Rectal smooth muscle tissue (tissue), 1 donor: ENCODE results near the gene AXL.
"Not testable (repeated sequence)": the region's sequence is repeated elsewhere in the genome, so short reads cannot be mapped to it uniquely, and the experiment has no call there.

Experiments
- H3K27ac ChIP-seq: one replicate; pipeline ENCODE4 v1.7.0; 2013; ENCODE audit warnings: low read depth, low read length, inconsistent platforms
- H3K27me3 ChIP-seq: one replicate; pipeline ENCODE4 v1.7.0; 2013; ENCODE audit warnings: low read length; ENCODE audit not compliant: control insufficient read depth, insufficient read depth
- H3K36me3 ChIP-seq: one replicate; pipeline ENCODE4 v1.7.0; 2013; ENCODE audit warnings: low read length; ENCODE audit not compliant: control insufficient read depth, insufficient read depth
- H3K4me1 ChIP-seq: one replicate; pipeline ENCODE4 v1.7.0; 2013; ENCODE audit warnings: low read length; ENCODE audit not compliant: control insufficient read depth, insufficient read depth
- H3K4me3 ChIP-seq: one replicate; pipeline ENCODE4 v1.7.0; 2013; ENCODE audit warnings: low read length
- H3K9ac ChIP-seq: one replicate; pipeline ENCODE4 v1.7.0; 2013; ENCODE audit warnings: low read length

The AXL gene

DNA sequence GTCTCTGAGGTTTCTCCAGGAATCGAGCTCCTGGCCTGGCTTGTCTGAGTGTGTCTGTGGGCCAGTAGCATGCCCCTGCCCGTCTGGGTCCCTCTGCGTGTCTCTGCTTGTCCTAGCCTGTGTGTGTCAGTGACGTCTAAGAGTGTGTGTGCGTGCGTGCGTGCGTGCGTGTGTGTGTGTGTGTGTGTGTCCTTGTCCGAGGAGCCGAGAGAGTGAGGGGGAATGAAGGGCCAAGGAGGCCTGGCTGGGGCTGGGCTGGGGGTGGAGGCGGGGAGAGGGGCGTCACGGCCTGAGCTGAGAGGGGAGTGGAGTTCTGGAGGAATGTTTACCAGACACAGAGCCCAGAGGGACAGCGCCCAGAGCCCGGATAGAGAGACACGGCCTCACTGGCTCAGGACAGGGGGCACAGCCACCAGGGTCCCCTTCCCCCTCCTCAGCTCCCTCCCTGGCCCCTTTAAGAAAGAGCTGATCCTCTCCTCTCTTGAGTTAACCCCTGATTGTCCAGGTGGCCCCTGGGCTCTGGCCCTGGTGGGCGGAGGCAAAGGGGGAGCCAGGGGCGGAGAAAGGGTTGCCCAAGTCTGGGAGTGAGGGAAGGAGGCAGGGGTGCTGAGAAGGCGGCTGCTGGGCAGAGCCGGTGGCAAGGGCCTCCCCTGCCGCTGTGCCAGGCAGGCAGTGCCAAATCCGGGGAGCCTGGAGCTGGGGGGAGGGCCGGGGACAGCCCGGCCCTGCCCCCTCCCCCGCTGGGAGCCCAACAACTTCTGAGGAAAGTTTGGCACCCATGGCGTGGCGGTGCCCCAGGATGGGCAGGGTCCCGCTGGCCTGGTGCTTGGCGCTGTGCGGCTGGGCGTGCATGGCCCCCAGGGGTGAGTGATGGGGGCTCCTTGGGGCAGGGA, at the start of gene AXL:
AXL (plus strand) TSS at position 609 of the 893 bp plus-strand sequence; CDS start at position 779, 170 bp downstream.
- H3K4me3 ChIP-seq, result peak within 1 kb of the TSS; percentile 60
- no peaks in the 10 kb centered on the region for H3K36me3 ChIP-seq
- H3K27me3 ChIP-seq, result peaks cover 2% of the 10 kb centered on the region
- peaks cover 16% of the 10 kb centered on the region for H3K4me1 ChIP-seq
- peak within 1 kb of the TSS; percentile 70 for H3K9ac ChIP-seq
- H3K27ac ChIP-seq, result peak within 1 kb of the TSS; percentile 97

DNA sequence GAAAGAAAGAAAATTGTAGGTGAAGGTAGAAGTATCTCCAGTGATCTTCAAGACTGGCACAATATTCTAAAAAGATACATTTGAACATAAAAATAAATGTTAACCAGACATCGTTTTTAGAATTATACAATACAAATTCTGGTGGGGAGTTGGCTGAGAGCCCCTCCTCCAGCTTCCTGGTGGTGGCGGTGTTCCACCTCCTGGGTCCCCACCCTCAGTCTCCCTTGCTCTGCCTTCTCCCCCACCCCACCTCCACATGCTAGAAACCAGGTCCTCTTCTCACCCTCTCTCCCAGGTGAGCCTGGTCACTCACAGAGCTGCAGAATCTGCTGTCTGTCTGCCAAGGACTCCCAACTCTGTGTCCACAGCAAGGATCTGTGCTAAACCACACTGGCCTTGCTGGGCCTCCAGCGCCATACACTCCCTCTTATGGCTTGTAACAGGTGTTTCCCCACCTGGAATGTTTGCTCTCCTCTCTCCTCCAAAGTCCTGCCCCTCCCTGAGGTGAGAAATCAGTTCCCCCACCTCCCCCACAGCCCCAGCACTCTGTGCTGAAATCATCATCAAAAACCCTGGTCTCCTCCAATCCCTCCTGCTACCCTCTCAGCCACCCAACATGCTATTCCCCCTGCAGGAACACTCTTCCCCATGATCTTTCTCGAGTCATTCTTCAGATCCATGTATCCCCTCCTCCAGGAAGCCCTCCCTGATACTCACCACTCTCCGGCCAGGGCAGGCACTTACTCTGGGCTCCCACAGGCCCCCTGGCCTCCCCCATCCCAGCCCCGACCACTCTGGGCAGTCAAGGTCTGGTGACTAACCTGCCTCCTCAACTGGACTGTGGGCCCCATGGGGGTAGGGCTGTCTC, 46.5 kb upstream of the AXL start:
- Histone ChIP-seq H3K27me3 (no peaks in the 10 kb centered on the region), H3K27ac (no peak overlapping the region), H3K9ac (no peak overlapping the region), H3K4me1 (no peaks in the 10 kb centered on the region), H3K36me3 (no peaks in the 10 kb centered on the region), H3K4me3 (no peak overlapping the region)

GRCh38 chr19:41174297-41174928, 44.6 kb upstream of the AXL start:
- H3K27ac ChIP-seq, result no peak overlapping the region

GRCh38 chr19:41175801-41176777, 42.9 kb upstream of the AXL start:
- Histone ChIP-seq H3K36me3 (no peaks in the 10 kb centered on the region), H3K9ac (no peak overlapping the region), H3K27ac (peak overlapping the region; percentile 6), H3K4me3 (peak overlapping the region; percentile 33), H3K27me3 (no peaks in the 10 kb centered on the region), H3K4me1 (no peaks in the 10 kb centered on the region)

More at GRCh38 chr19:41174297-41174928, 44.6 kb upstream of the AXL start:
- Histone ChIP-seq H3K9ac (no peak overlapping the region), H3K4me1 (no peaks in the 10 kb centered on the region), H3K27me3 (no peaks in the 10 kb centered on the region), H3K4me3 (no peak overlapping the region), H3K36me3 (no peaks in the 10 kb centered on the region)

GRCh38 chr19:41180173-41180572, 38.9 kb upstream of the AXL start:
- H3K9ac ChIP-seq, H3K27me3 ChIP-seq, H3K4me1 ChIP-seq, H3K4me3 ChIP-seq, H3K36me3 ChIP-seq, H3K27ac ChIP-seq: not testable (repeated sequence)

GRCh38 chr19:41186971-41187883, 31.8 kb upstream of the AXL start:
- no peaks in the 10 kb centered on the region for H3K27me3 ChIP-seq
- no peak overlapping the region for H3K9ac ChIP-seq
- H3K36me3 ChIP-seq, result no peaks in the 10 kb centered on the region
- H3K4me1 ChIP-seq, result no peaks in the 10 kb centered on the region
- H3K4me3 ChIP-seq, result no peak overlapping the region
- no peak overlapping the region for H3K27ac ChIP-seq

- Histone ChIP-seq H3K4me1 (no peaks in the 10 kb centered on the region), H3K9ac (no peak overlapping the region), H3K27ac (no peak overlapping the region), H3K4me3 (no peak overlapping the region), H3K27me3 (no peaks in the 10 kb centered on the region), H3K36me3 (no peaks in the 10 kb centered on the region)
Measured at GRCh38 chr19:41187884-41188279, 31.1 kb upstream of the AXL start.

GRCh38 chr19:41189425-41190065, 29.5 kb upstream of the AXL start:
- Histone ChIP-seq H3K9ac (no peak overlapping the region), H3K4me3 (no peak overlapping the region), H3K36me3 (no peaks in the 10 kb centered on the region), H3K27ac (no peak overlapping the region), H3K27me3 (no peaks in the 10 kb centered on the region), H3K4me1 (no peaks in the 10 kb centered on the region)

- Histone ChIP-seq H3K9ac (no peak within 1 kb of the TSS), H3K27me3 (no peaks in the 10 kb centered on the region), H3K36me3 (no peaks in the 10 kb centered on the region), H3K4me3 (peak within 1 kb of the TSS; percentile 60), H3K27ac (no peak within 1 kb of the TSS), H3K4me1 (no peaks in the 10 kb centered on the region)
Measured at GRCh38 chr19:41192574-41193429, 26.2 kb upstream of the AXL start, which contains the start of gene CYP2S1. Gene CYP2S1 (plus strand): TSS chr19:41193219. CDS start chr19:41193265, 46 bp downstream.
